Spleen (tissue), 11 donors: Measurements from ENCODE around the gene RADIL. TPM values are rescaled to one million over a fixed set of nuclear protein-coding genes. Genes with fewer than 3 reads are reported as not detected.

Experiments
- DNase-seq: peaks from one replicate; pipeline ENCODE4 v3.0.0-alpha.2; 2020
- H3K27ac ChIP-seq, 8 donors: fragments of 200-600 bp; sonication (generic) in 7 of 8; 1 replicate in 4 of 8; 2 replicates in 4 of 8; pipeline versions ENCODE4 v1.5.0 to v1.8.0; 2016 to 2021; ENCODE audit warnings: inconsistent platforms in 4 of 8, mild to moderate bottlenecking in 4 of 8, moderate library complexity in 1 of 8
- H3K27me3 ChIP-seq, 7 donors: fragments of 200-600 bp; sonication (generic) in 6 of 7; replicated peaks in 1 of 7; 1 replicate in 4 of 7; 2 replicates in 3 of 7; pipeline versions ENCODE4 v1.5.0 to v1.8.0; 2016 to 2021; ENCODE audit warnings: inconsistent platforms in 3 of 7, mild to moderate bottlenecking in 1 of 7
- H3K36me3 ChIP-seq, 6 donors: fragments of 200-600 bp; sonication (generic) in 5 of 6; 1 replicate in 4 of 6; 2 replicates in 2 of 6; pipeline versions ENCODE4 v1.5.0 to v1.8.0; 2016 to 2021; ENCODE audit warnings: inconsistent platforms in 2 of 6
- H3K4me1 ChIP-seq, 6 donors: fragments of 200-600 bp; sonication (generic) in 5 of 6; 1 replicate in 3 of 6; 2 replicates in 3 of 6; pipeline versions ENCODE4 v1.5.0 to v1.8.0; 2016 to 2021; ENCODE audit warnings: inconsistent platforms in 3 of 6
- H3K4me3 ChIP-seq, 8 donors: fragments of 200-600 bp; sonication (generic) in 7 of 8; 1 replicate in 4 of 8; 2 replicates in 4 of 8; pipeline versions ENCODE4 v1.5.0 to v1.8.0; 2016 to 2021; ENCODE audit warnings: inconsistent platforms in 4 of 8, mild to moderate bottlenecking in 4 of 8, moderate library complexity in 2 of 8
- H3K9me3 ChIP-seq, 8 donors: fragments of 200-600 bp; sonication (generic) in 7 of 8; 1 replicate in 4 of 8; 2 replicates in 4 of 8; pipeline versions ENCODE4 v1.5.0 to v1.8.0; 2016 to 2021; ENCODE audit warnings: inconsistent platforms in 4 of 8
- CTCF ChIP-seq, 11 experiments: fragments of 200-600 bp in 7 of 11; fragments of 450-650 bp in 4 of 11; sonication (generic) in 4 of 11; IDR thresholded peaks in 8 of 11; conservative IDR thresholded peaks in 3 of 11; 1 replicate in 7 of 11; 2 replicates in 4 of 11; pipeline versions ENCODE4 v1.4.0 to v1.8.0; 2016 to 2021; ENCODE audit warnings: antibody characterized with exemption in 11 of 11, inconsistent platforms in 4 of 11, mild to moderate bottlenecking in 1 of 11
- POLR2A ChIP-seq, 3 donors: fragments of 450-650 bp; IDR thresholded peaks; one replicate each; pipeline ENCODE4 v1.5.1; 2017; ENCODE audit warnings: antibody characterized with exemption in 3 of 3, mild to moderate bottlenecking in 1 of 3
- POLR2AphosphoS5 ChIP-seq, 3 donors: sonication (generic); formaldehyde crosslinking; IDR thresholded peaks; one replicate each; pipeline ENCODE4 v1.5.1; 2017; ENCODE audit warnings: antibody characterized with exemption in 3 of 3
- WGBS, 5 donors: extraction: QIAGEN DNeasy Blood & Tissue Kit in 3 of 5; methylation state at CpG; one replicate each; pipeline versions ENCODE4 v1.1.5 to v1.1.7; 2013 to 2018; 5-methylcytosine and 5-hydroxymethylcytosine counted together
- intact Hi-C: fragments of 100-400 bp; cut with DNase I; formaldehyde crosslinking; loops from one replicate; pipeline ENCODE4 v1.15.0; 2023; ENCODE audit warnings: low total_unique reads
- polyA plus RNA-seq, 3 donors: library from polyadenylated mRNA; stranded (reverse); fragments of 200-250 nt; gene quantifications; one replicate each; pipeline ENCODE4 v1.2.1, GENCODE V29; 2013
- total RNA-seq, 7 donors: library from RNA; depleted of rRNA in 3 of 7; stranded (reverse); fragments of >200 nt in 3 of 7; fragmentation: NEBNext Ultra II Directional in 4 of 7; extraction: Animal tissue kit (Norgen Biotek cat#: 25700) in 4 of 7; gene quantifications; one replicate each; pipeline versions ENCODE4 v1.1.0 to v1.2.1, GENCODE V29; 2016 to 2021
- donor health status: healthy with polysubstance abuse.
- donor health status: DM: no; HTN: no; CAD: no; lungs with moderate emphysema.
- donor health status: DM: no; HTN: no; CAD: no.
- donor health status: Bipolar disorder and iron deficiency.
- donor health status: healthy.
- donor health status: DM: no; HTN: no; CAD: no.
- donor health status: DM: yes; HTN: yes; CAD: no.

Gene RADIL
- total and polyA plus RNA-seq, 10 donors: 0.24 to 2.8 (median 1.5) TPM

- H3K27ac ChIP-seq: no peak overlapping the region
- DNase-seq: peak; percentile 71
- peaks cover 7 to 96% (median 90%) of the 10 kb centered on the region in 6 donors for H3K36me3 ChIP-seq
- intact Hi-C loops: no loop called here
- H3K4me3 ChIP-seq: no peak overlapping the region
- WGBS, 5 donors: 91 to 97% (median 94%) methylated on average over 25 to 40 of the region's 40 CpGs
- no peaks in the 10 kb centered on the region for H3K9me3 ChIP-seq
- TF ChIP-seq CTCF (IDR thresholded peaks at IDR 0.05 in 8 of 11, conservative IDR thresholded peaks at IDR 0.05 in 3 of 11) (no peak), POLR2AphosphoS5 (IDR thresholded peaks at IDR 0.05) (peak in 1 of 3 donors; percentile 47)
- H3K27me3 ChIP-seq: no peaks in the 10 kb centered on the region
- peaks cover 0 to 15% (median 3%) of the 10 kb centered on the region in 6 donors for H3K4me1 ChIP-seq
These were observed 99.7 kb downstream of the RADIL start for GRCh38 chr7:4783762-4784351.

- peaks cover 7 to 92% (median 84%) of the 10 kb centered on the region in 6 donors for H3K36me3 ChIP-seq
- peaks cover 0 to 20% (median 6%) of the 10 kb centered on the region in 6 donors for H3K4me1 ChIP-seq
- TF ChIP-seq POLR2A (IDR thresholded peaks at IDR 0.05): no peak
- TF ChIP-seq CTCF (IDR thresholded peaks at IDR 0.05 in 8 of 11, conservative IDR thresholded peaks at IDR 0.05 in 3 of 11): no peak
- no peak for TF ChIP-seq POLR2AphosphoS5 (IDR thresholded peaks at IDR 0.05)
- 86 to 95% (median 93%) methylated on average over 8 to 16 of the region's 16 CpGs for WGBS, 5 donors
- H3K9me3 ChIP-seq: no peaks in the 10 kb centered on the region
- H3K27me3 ChIP-seq: no peaks in the 10 kb centered on the region
- DNase-seq: peak; percentile 67
- no peak overlapping the region for H3K4me3 ChIP-seq
- no peak overlapping the region for H3K27ac ChIP-seq
- intact Hi-C loops: no loop called here
These were observed 100.2 kb downstream of the RADIL start for GRCh38 chr7:4783292-4783652.

- H3K36me3 ChIP-seq: peaks cover 7 to 92% (median 77%) of the 10 kb centered on the region in 6 donors
- no peak overlapping the region for H3K27ac ChIP-seq
- no peaks in the 10 kb centered on the region for H3K9me3 ChIP-seq
- H3K27me3 ChIP-seq: no peaks in the 10 kb centered on the region
- DNase-seq: peak; percentile 70
- TF ChIP-seq POLR2AphosphoS5 (IDR thresholded peaks at IDR 0.05): no peak
- TF ChIP-seq POLR2A (IDR thresholded peaks at IDR 0.05): no peak
- no peak for TF ChIP-seq CTCF (IDR thresholded peaks at IDR 0.05 in 8 of 11, conservative IDR thresholded peaks at IDR 0.05 in 3 of 11)
- intact Hi-C loops: no loop called here
- H3K4me3 ChIP-seq: no peak overlapping the region
- WGBS, 5 donors: 93 to 96% (median 95%) methylated on average over 24 to 36 of the region's 36 CpGs
- peaks cover 2 to 27% (median 12%) of the 10 kb centered on the region in 6 donors for H3K4me1 ChIP-seq
These were observed 100.9 kb downstream of the RADIL start for GRCh38 chr7:4782333-4783291.
